ENCODE data around the gene PRR33. TPM values are rescaled to one million over a fixed set of nuclear protein-coding genes. Genes with fewer than 3 reads are reported as not detected.

PRR33 gene
- total RNA-seq, 1 donor from 2014 or later, result not detected

GRCh38 chr11:1920909-1921573 lies 29.3 kb upstream of the PRR33 start:
- no peak for TF ChIP-seq CTCF (IDR thresholded peaks at IDR 0.05; ENCODE audit: unreplicated experiment)
- Mint-ChIP-seq H3K9me3 (ENCODE audit: unreplicated experiment) (no peaks in the 10 kb centered on the region), H3K27me3 (ENCODE audit: unreplicated experiment) (peaks cover 10% of the 10 kb centered on the region), H3K27ac (ENCODE audit: unreplicated experiment) (no peak overlapping the region), H3K4me1 (ENCODE audit: unreplicated experiment) (no peaks in the 10 kb centered on the region), H3K36me3 (ENCODE audit: low read depth, unreplicated experiment) (no peaks in the 10 kb centered on the region), H3K4me3 (ENCODE audit: unreplicated experiment) (no peak overlapping the region)
- DNase-seq (ENCODE audit: low spot score), result no peak

GRCh38 chr11:1920128-1920908 lies 28.6 kb upstream of the PRR33 start:
- TF ChIP-seq CTCF (IDR thresholded peaks at IDR 0.05; ENCODE audit: unreplicated experiment), result no peak
- Mint-ChIP-seq H3K27ac (ENCODE audit: unreplicated experiment) (no peak overlapping the region), H3K4me1 (ENCODE audit: unreplicated experiment) (no peaks in the 10 kb centered on the region), H3K4me3 (ENCODE audit: unreplicated experiment) (no peak overlapping the region), H3K9me3 (ENCODE audit: unreplicated experiment) (no peaks in the 10 kb centered on the region), H3K27me3 (ENCODE audit: unreplicated experiment) (peaks cover 13% of the 10 kb centered on the region), H3K36me3 (ENCODE audit: low read depth, unreplicated experiment) (no peaks in the 10 kb centered on the region)
- DNase-seq (ENCODE audit: low spot score), result no peak

GRCh38 chr11:1919391-1920127 lies 27.9 kb upstream of the PRR33 start, which contains the start of gene TNNT3:
Gene TNNT3 (plus strand): TSS chr11:1919703. CDS start chr11:1922875, 3,172 bp downstream.
- Mint-ChIP-seq H3K36me3 (ENCODE audit: low read depth, unreplicated experiment) (peaks cover 7% of the 10 kb centered on the region), H3K9me3 (ENCODE audit: unreplicated experiment) (no peaks in the 10 kb centered on the region), H3K27ac (ENCODE audit: unreplicated experiment) (no peak within 1 kb of the TSS), H3K27me3 (ENCODE audit: unreplicated experiment) (peaks cover 16% of the 10 kb centered on the region), H3K4me1 (ENCODE audit: unreplicated experiment) (peaks cover 2% of the 10 kb centered on the region), H3K4me3 (ENCODE audit: unreplicated experiment) (no peak within 1 kb of the TSS)
- no peak for TF ChIP-seq CTCF (IDR thresholded peaks at IDR 0.05; ENCODE audit: unreplicated experiment)
- DNase-seq (ENCODE audit: low spot score), result no peak

- H3K27ac Mint-ChIP-seq (ENCODE audit: unreplicated experiment), result no peak overlapping the region
- no peaks in the 10 kb centered on the region for H3K9me3 Mint-ChIP-seq (ENCODE audit: unreplicated experiment)
- peaks cover 16% of the 10 kb centered on the region for H3K27me3 Mint-ChIP-seq (ENCODE audit: unreplicated experiment)
- peaks cover 12% of the 10 kb centered on the region for H3K36me3 Mint-ChIP-seq (ENCODE audit: low read depth, unreplicated experiment)
- DNase-seq (ENCODE audit: low spot score), result no peak
- H3K4me1 Mint-ChIP-seq (ENCODE audit: unreplicated experiment), result peaks cover 3% of the 10 kb centered on the region
- TF ChIP-seq CTCF (IDR thresholded peaks at IDR 0.05; ENCODE audit: unreplicated experiment), result no peak
- no peak overlapping the region for H3K4me3 Mint-ChIP-seq (ENCODE audit: unreplicated experiment)
Observed at GRCh38 chr11:1918436-1919315, 27.0 kb upstream of the PRR33 start.

All from endothelial cell (in vitro differentiated cells).